ENCODE data around the gene MAPK4.

DNA sequence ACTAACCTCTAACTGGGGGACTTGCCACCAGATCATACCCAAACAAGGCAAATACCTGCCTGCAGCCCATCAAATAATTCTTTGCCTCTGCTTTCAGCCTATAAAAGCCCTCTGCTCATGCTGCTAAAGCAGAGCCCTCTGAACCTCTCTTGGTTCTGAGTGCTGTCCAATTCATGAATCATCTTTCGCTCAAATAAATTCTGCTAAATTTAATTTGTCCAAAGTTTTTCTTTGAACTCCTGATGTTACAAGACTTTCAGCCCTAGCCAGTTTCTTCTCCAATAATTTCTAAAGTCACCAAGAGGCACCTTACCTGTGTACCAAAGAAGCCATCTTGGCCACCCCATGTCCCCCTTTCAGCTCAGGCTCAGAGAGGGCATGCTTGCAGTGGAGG is 188.0 kb downstream of the MAPK4 start:
- TF ChIP-seq, protein P1, sequence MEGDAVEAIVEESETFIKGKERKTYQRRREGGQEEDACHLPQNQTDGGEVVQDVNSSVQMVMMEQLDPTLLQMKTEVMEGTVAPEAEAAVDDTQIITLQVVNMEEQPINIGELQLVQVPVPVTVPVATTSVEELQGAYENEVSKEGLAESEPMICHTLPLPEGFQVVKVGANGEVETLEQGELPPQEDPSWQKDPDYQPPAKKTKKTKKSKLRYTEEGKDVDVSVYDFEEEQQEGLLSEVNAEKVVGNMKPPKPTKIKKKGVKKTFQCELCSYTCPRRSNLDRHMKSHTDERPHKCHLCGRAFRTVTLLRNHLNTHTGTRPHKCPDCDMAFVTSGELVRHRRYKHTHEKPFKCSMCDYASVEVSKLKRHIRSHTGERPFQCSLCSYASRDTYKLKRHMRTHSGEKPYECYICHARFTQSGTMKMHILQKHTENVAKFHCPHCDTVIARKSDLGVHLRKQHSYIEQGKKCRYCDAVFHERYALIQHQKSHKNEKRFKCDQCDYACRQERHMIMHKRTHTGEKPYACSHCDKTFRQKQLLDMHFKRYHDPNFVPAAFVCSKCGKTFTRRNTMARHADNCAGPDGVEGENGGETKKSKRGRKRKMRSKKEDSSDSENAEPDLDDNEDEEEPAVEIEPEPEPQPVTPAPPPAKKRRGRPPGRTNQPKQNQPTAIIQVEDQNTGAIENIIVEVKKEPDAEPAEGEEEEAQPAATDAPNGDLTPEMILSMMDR (IDR thresholded peaks at IDR 0.05; ENCODE audit: insufficient read depth, low read depth, low read length) = no peak
- TF ChIP-seq EZH2 (IDR thresholded peaks at IDR 0.05; ENCODE audit: insufficient read depth, low read length) = no peak
